LNCAP (cell line): Measurements from ENCODE around the gene CCDC34.

ENCODE experiments used
- TF ChIP-seq, protein P1 (sequence below): fragments of 450-650 bp; IDR thresholded peaks from 2 replicates; pipeline ENCODE4 v1.5.1; 2017; ENCODE audit warnings: mild to moderate bottlenecking

Gene CCDC34

GRCh38 chr11:27319072-27319471, 43.9 kb downstream of the CCDC34 start:
- TF ChIP-seq, protein P1, sequence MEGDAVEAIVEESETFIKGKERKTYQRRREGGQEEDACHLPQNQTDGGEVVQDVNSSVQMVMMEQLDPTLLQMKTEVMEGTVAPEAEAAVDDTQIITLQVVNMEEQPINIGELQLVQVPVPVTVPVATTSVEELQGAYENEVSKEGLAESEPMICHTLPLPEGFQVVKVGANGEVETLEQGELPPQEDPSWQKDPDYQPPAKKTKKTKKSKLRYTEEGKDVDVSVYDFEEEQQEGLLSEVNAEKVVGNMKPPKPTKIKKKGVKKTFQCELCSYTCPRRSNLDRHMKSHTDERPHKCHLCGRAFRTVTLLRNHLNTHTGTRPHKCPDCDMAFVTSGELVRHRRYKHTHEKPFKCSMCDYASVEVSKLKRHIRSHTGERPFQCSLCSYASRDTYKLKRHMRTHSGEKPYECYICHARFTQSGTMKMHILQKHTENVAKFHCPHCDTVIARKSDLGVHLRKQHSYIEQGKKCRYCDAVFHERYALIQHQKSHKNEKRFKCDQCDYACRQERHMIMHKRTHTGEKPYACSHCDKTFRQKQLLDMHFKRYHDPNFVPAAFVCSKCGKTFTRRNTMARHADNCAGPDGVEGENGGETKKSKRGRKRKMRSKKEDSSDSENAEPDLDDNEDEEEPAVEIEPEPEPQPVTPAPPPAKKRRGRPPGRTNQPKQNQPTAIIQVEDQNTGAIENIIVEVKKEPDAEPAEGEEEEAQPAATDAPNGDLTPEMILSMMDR: no peak

DNA sequence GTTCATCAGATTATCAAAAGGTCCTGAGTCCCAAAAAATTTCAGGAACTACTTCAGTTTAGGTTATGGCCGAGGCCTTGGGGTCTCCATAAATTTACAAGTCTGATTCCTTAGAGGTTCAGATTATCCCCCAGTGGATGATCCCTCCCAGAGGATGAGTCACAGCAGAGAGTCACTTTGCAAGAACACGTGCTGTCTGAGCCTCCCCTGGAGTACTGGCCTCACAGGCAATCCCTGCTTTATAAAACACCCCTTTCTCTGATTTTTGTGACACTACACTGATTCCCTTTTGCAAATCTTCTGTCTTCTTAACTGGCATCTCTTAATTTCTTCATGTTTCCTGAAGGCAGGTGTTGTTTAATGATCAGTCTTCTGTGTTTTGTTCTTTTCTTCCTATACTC, 45.3 kb downstream of the CCDC34 start:
- TF ChIP-seq, protein P1: no peak

DNA sequence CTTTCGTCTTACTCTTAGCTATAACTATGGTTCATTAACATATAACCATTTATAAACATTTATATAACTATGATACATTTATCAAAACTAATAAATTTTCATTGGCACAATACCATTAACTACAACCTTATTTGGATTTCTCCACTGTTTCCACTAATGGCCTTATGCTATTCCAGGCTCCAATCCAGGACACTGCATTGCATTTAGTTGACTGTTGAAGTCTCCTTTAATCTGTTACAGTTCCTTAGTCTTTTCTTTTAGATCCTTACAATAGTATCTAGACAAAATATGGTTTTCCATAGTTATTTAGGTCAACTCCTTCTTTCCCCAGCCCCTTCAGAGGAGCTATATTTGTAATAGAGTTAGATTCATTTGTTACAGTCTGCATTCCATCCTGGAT, 47.2 kb downstream of the CCDC34 start:
- TF ChIP-seq, protein P1: no peak

- TF ChIP-seq, protein P1: no peak
Measured at GRCh38 chr11:27313157-27313821, 49.7 kb downstream of the CCDC34 start.

DNA sequence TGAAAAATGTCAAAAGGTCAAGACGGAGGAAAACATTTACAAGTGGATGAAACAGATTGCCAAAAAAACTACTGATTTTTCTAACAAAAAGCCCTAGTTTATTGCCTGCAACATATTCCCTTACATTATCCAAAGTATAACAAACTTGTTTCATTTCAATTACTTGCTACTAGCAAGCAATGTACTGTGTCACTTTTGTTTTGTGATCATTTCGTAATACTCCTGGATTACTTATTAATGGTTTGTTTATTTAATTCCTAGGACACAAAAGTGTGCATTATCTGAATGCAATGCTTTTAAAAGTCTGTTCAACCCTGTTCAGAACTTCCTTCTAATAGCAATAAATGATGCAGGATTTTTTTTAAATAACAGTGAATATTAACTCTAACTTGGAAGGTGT, 50.9 kb downstream of the CCDC34 start:
- TF ChIP-seq, protein P1: no peak

GRCh38 chr11:27310707-27311106, 52.3 kb downstream of the CCDC34 start:
- TF ChIP-seq, protein P1: no peak

GRCh38 chr11:27310182-27310581, 52.8 kb downstream of the CCDC34 start:
- TF ChIP-seq, protein P1: no peak

DNA sequence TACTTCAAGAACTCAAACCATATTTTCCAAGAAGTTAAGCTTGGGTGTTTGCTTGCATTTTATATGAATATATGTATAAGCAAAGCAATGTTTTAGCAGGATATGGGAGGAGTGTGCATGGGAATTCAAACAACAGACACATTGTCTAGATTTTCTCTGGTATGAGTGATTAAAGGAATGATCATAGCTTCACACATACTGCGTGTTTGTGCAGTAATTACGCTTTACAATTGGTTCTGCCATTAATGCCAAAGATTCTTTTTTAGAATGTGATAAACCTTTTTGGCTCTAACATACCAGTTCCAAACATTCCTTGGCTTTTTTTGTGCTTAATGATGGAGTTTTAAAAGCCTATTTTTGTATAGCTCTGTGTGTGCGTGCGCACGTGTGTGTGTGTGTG, 54.0 kb downstream of the CCDC34 start:
- TF ChIP-seq, protein P1: no peak
